Neural cell (in vitro differentiated cells): ENCODE data around the gene DCANP1. TPM values are rescaled to one million over a fixed set of nuclear protein-coding genes. Genes with fewer than 3 reads are reported as not detected.

Source experiments
- H2AFZ ChIP-seq: fragments of 200-600, 300-800 bp; sonication (generic), shearing (Covaris generic); 2 replicates; pipeline ENCODE4 v1.6.0; 2014; ENCODE audit warnings: low read depth, mild to moderate bottlenecking, antibody characterized with exemption, low read length, moderate library complexity
- H3F3A ChIP-seq: fragments of 200-600 bp; shearing (Covaris generic); 2 replicates; pipeline ENCODE4 v1.6.1; 2016; ENCODE audit warnings: mild to moderate bottlenecking, moderate library complexity, mixed read lengths, antibody characterized with exemption, low read length; ENCODE audit not compliant: insufficient read depth, poor library complexity, severe bottlenecking
- H3K27ac ChIP-seq: fragments of 200-600, 300-800 bp; sonication (generic), shearing (Covaris generic); 2 replicates; pipeline ENCODE4 v1.5.1; 2014; ENCODE audit warnings: mild to moderate bottlenecking, low read length, moderate library complexity
- H3K27me3 ChIP-seq: fragments of 300-800, 200-600 bp; sonication (generic), shearing (Covaris generic); 2 replicates; pipeline ENCODE4 v1.6.0; 2014; ENCODE audit warnings: mild to moderate bottlenecking, low read depth, low read length, moderate library complexity; ENCODE audit not compliant: insufficient read depth
- H3K36me3 ChIP-seq: fragments of 300-800, 200-600 bp; sonication (generic), shearing (Covaris generic); 2 replicates; pipeline ENCODE4 v1.5.1; 2014; ENCODE audit warnings: mild to moderate bottlenecking, antibody characterized with exemption, low read length, moderate library complexity; ENCODE audit not compliant: insufficient read depth
- H3K4me2 ChIP-seq: fragments of 300-800, 200-600 bp; sonication (generic), shearing (Covaris generic); 2 replicates; pipeline ENCODE4 v1.6.0; 2014; ENCODE audit warnings: mild to moderate bottlenecking, low read length
- H3K4me3 ChIP-seq: fragments of 300-800, 200-600 bp; sonication (generic), shearing (Covaris generic); 2 replicates; pipeline ENCODE4 v1.5.1; 2014; ENCODE audit warnings: mild to moderate bottlenecking, low read length, moderate library complexity
- H3K79me2 ChIP-seq: fragments of 200-600 bp; shearing (Covaris generic); replicated peaks from 2 replicates; pipeline ENCODE4 v1.6.0; 2014; ENCODE audit warnings: mild to moderate bottlenecking, low read length, moderate library complexity; ENCODE audit not compliant: insufficient read depth
- H3K9ac ChIP-seq: fragments of 300-800, 200-600 bp; sonication (generic), shearing (Covaris generic); 2 replicates; pipeline ENCODE4 v1.6.1; 2016; ENCODE audit warnings: mild to moderate bottlenecking, low read length, mixed read lengths
- H3K9me2 ChIP-seq: fragments of 200-600 bp; shearing (Covaris generic); 2 replicates; pipeline ENCODE4 v1.6.1; 2016; ENCODE audit warnings: mild to moderate bottlenecking, low read length, mixed read lengths; ENCODE audit not compliant: insufficient read depth
- H3K9me3 ChIP-seq: fragments of 200-600, 300-800 bp; sonication (generic), shearing (Covaris generic); 2 replicates; pipeline ENCODE4 v1.6.1; 2016; ENCODE audit warnings: mild to moderate bottlenecking, mixed run types, low read length, moderate library complexity, mixed read lengths
- H4K20me1 ChIP-seq: fragments of 200-600 bp; shearing (Covaris generic); 2 replicates; pipeline ENCODE4 v1.6.1; 2016; ENCODE audit warnings: mild to moderate bottlenecking, mixed run types; ENCODE audit not compliant: insufficient read depth
- EP300 ChIP-seq: fragments of 450-650 bp; conservative IDR thresholded peaks from 2 replicates; pipeline ENCODE4 v1.6.1; 2014; ENCODE audit warnings: antibody characterized with exemption, mild to moderate bottlenecking, moderate library complexity; ENCODE audit not compliant: poor library complexity, severe bottlenecking
- EZH2 ChIP-seq: fragments of 200-600, 300-800 bp; shearing (Covaris generic), sonication (generic); IDR thresholded peaks from 2 replicates; pipeline ENCODE4 v1.6.1; 2014; ENCODE audit warnings: antibody characterized with exemption, low read length, borderline replicate concordance, mild to moderate bottlenecking; ENCODE audit not compliant: insufficient read depth, poor library complexity, severe bottlenecking
- MXI1 ChIP-seq: fragments of 450-650 bp; conservative IDR thresholded peaks from 2 replicates; pipeline ENCODE4 v1.6.1; 2014; ENCODE audit warnings: antibody characterized with exemption, mild to moderate bottlenecking; ENCODE audit not compliant: poor library complexity, severe bottlenecking
- POLR2AphosphoS5 ChIP-seq: IDR thresholded peaks from 2 replicates; pipeline ENCODE4 v1.6.1; 2012
- RAD21 ChIP-seq: fragments of 450-650 bp; conservative IDR thresholded peaks from 2 replicates; pipeline ENCODE4 v1.6.1; 2014; ENCODE audit warnings: antibody characterized with exemption, mild to moderate bottlenecking, moderate library complexity
- SMC3 ChIP-seq: fragments of 450-650 bp; conservative IDR thresholded peaks from 2 replicates; pipeline ENCODE4 v1.6.1; 2014; ENCODE audit warnings: antibody characterized with exemption, mild to moderate bottlenecking, moderate library complexity; ENCODE audit not compliant: poor library complexity
- TAF1 ChIP-seq: IDR thresholded peaks from 2 replicates; pipeline ENCODE4 v1.6.1; 2012; ENCODE audit warnings: low read depth
- polyA plus RNA-seq: library from polyadenylated mRNA; depleted of rRNA; stranded (reverse); fragments of >200 nt; gene quantifications from 2 replicates; pipeline ENCODE4 v1.2.3, GENCODE V29; 2014
- TF ChIP-seq, protein P1 (sequence below): fragments of 450-650 bp; IDR thresholded peaks from 2 replicates; pipeline ENCODE4 v1.5.1; 2014; ENCODE audit warnings: antibody characterized with exemption, mild to moderate bottlenecking, moderate library complexity; ENCODE audit not compliant: poor library complexity, severe bottlenecking
- TF ChIP-seq, protein P2 (sequence below): IDR thresholded peaks from 2 replicates; pipeline ENCODE4 v1.6.1; 2012; ENCODE audit warnings: borderline replicate concordance

Gene DCANP1
- polyA plus RNA-seq, 1 donor from 2014 or later, result not detected

DNA sequence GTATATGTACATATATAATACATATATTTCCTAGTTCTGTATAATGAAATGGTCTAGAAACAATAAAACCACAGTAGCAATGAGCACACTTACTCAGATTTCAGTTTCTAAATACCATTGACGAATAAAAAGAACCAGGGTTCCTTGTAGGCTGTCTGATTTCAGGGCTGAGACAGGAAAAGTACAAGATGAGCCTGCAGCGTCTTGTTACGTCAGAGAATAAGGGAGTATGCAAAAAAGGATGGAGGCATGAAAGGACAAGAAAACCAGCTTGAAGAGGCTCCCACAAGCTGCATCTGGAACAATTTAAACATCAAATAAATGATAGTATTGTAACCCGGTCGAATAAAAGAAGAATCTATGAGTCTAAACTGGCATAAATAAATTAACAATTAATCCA, 22.8 kb upstream of the DCANP1 start:
- no peaks in the 10 kb centered on the region for H3K9me3 ChIP-seq

DNA sequence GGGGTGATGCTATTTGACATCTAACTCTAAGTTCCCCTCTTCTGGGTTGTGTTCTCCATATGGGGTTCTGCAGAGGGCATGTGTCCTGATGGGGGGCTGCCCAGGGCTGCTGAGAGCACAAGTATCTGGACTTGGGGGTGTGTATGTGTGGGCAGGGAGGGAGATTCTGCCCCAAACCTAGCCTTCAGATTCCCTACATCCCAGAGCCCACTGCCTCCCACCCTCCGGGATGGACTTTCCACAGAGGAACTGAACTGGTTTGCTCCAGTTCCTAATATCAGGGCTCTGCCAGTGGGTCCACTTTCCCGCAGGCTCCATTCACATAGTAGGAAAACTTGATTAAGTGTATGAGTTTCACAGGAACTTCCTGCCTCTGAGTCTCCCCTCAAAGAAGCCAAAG, 21.4 kb upstream of the DCANP1 start:
- H3K27ac ChIP-seq, result no peak overlapping the region
- H3F3A ChIP-seq, result no peaks in the 10 kb centered on the region
- H3K4me2 ChIP-seq, result no peak overlapping the region
- no peak overlapping the region for H2AFZ ChIP-seq
- H3K9me2 ChIP-seq, result no peaks in the 10 kb centered on the region
- no peaks in the 10 kb centered on the region for H3K79me2 ChIP-seq
- no peak overlapping the region for H3K4me3 ChIP-seq
- no peaks in the 10 kb centered on the region for H4K20me1 ChIP-seq
- no peak for TF ChIP-seq RAD21
- H3K9me3 ChIP-seq, result no peaks in the 10 kb centered on the region
- H3K36me3 ChIP-seq, result no peaks in the 10 kb centered on the region
- peaks cover 57% of the 10 kb centered on the region for H3K27me3 ChIP-seq
- no peak overlapping the region for H3K9ac ChIP-seq

More for the DNA sequence above, 22.8 kb upstream of the DCANP1 start:
- Histone ChIP-seq H3K9ac (no peak overlapping the region), H3F3A (no peaks in the 10 kb centered on the region), H3K4me3 (no peak overlapping the region), H4K20me1 (no peaks in the 10 kb centered on the region), H3K27me3 (peaks cover 43% of the 10 kb centered on the region), H3K79me2 (no peaks in the 10 kb centered on the region), H3K36me3 (no peaks in the 10 kb centered on the region), H3K4me2 (no peak overlapping the region), H3K9me2 (no peaks in the 10 kb centered on the region), H2AFZ (no peak overlapping the region), H3K27ac (no peak overlapping the region)
- no peak for TF ChIP-seq RAD21
- TF ChIP-seq SMC3, result no peak
- no peak for TF ChIP-seq EP300
- TF ChIP-seq MXI1, result no peak
- no peak for TF ChIP-seq TAF1
- no peak for TF ChIP-seq EZH2
- no peak for TF ChIP-seq POLR2AphosphoS5
- TF ChIP-seq, protein P1, sequence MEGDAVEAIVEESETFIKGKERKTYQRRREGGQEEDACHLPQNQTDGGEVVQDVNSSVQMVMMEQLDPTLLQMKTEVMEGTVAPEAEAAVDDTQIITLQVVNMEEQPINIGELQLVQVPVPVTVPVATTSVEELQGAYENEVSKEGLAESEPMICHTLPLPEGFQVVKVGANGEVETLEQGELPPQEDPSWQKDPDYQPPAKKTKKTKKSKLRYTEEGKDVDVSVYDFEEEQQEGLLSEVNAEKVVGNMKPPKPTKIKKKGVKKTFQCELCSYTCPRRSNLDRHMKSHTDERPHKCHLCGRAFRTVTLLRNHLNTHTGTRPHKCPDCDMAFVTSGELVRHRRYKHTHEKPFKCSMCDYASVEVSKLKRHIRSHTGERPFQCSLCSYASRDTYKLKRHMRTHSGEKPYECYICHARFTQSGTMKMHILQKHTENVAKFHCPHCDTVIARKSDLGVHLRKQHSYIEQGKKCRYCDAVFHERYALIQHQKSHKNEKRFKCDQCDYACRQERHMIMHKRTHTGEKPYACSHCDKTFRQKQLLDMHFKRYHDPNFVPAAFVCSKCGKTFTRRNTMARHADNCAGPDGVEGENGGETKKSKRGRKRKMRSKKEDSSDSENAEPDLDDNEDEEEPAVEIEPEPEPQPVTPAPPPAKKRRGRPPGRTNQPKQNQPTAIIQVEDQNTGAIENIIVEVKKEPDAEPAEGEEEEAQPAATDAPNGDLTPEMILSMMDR, result no peak
- TF ChIP-seq, protein P2, sequence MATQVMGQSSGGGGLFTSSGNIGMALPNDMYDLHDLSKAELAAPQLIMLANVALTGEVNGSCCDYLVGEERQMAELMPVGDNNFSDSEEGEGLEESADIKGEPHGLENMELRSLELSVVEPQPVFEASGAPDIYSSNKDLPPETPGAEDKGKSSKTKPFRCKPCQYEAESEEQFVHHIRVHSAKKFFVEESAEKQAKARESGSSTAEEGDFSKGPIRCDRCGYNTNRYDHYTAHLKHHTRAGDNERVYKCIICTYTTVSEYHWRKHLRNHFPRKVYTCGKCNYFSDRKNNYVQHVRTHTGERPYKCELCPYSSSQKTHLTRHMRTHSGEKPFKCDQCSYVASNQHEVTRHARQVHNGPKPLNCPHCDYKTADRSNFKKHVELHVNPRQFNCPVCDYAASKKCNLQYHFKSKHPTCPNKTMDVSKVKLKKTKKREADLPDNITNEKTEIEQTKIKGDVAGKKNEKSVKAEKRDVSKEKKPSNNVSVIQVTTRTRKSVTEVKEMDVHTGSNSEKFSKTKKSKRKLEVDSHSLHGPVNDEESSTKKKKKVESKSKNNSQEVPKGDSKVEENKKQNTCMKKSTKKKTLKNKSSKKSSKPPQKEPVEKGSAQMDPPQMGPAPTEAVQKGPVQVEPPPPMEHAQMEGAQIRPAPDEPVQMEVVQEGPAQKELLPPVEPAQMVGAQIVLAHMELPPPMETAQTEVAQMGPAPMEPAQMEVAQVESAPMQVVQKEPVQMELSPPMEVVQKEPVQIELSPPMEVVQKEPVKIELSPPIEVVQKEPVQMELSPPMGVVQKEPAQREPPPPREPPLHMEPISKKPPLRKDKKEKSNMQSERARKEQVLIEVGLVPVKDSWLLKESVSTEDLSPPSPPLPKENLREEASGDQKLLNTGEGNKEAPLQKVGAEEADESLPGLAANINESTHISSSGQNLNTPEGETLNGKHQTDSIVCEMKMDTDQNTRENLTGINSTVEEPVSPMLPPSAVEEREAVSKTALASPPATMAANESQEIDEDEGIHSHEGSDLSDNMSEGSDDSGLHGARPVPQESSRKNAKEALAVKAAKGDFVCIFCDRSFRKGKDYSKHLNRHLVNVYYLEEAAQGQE, result no peak
